ENCODE data around the gene RAB9A.

DNA sequence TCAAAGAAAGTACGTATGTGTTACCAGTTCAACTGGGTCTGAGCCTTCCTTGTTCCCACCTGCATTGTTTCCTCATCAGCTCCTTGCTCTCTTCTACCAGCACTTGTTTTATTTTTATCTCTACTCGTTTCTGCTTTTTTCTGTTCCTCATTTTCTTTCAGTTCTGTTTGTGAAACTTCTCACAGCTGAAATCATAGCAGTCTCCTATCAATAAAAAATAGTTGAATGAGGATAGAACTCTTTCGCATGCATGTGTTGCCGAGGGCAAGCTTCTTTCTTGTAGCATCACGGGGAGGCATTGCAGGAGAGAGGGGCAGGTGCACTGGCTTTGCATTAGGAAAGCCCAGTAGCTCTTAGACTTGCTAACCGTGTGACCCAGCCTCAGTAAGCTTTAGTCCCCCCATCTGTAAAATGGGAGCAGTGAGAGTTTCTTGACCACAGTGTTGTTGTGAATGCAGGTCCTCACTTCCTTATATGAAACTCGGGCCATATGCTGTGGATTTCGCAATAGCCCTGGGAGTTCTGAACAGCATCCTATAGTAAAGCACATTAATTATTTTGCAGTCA is 70.3 kb downstream of the RAB9A start:
- TF ChIP-seq EP300 (IDR thresholded peaks at IDR 0.05) = no peak
- no peak for TF ChIP-seq POLR2A (IDR thresholded peaks at IDR 0.05)

All from sigmoid colon (tissue), 4 donors.